GM10266 (cell line): ENCODE measurements around the gene RALGAPB.

Source experiments
- DNase-seq: peaks from one replicate; pipeline ENCODE4 v3.0.0; 2012; ENCODE audit errors: extremely low spot score
- CTCF ChIP-seq: IDR thresholded peaks from 2 replicates; pipeline ENCODE4 v1.5.1; 2012; ENCODE audit warnings: mild to moderate bottlenecking, low read depth; ENCODE audit not compliant: control insufficient read depth, insufficient read depth; ENCODE audit errors: missing control alignments

Gene RALGAPB

GRCh38 chr20:38617830-38618196 lies 145.2 kb downstream of the RALGAPB start:
- DNase-seq, result no peak
- TF ChIP-seq CTCF, result no peak

GRCh38 chr20:38620441-38620840 lies 147.8 kb downstream of the RALGAPB start:
- TF ChIP-seq CTCF, result no peak
- no peak for DNase-seq

- no peak for TF ChIP-seq CTCF
- no peak for DNase-seq
Observed at GRCh38 chr20:38623061-38623460, 150.4 kb downstream of the RALGAPB start.

GRCh38 chr20:38624084-38624483 lies 151.4 kb downstream of the RALGAPB start:
- DNase-seq, result no peak
- no peak for TF ChIP-seq CTCF

- DNase-seq, result no peak
- no peak for TF ChIP-seq CTCF
Observed at GRCh38 chr20:38625896-38626295, 153.3 kb downstream of the RALGAPB start.

- no peak for TF ChIP-seq CTCF
- DNase-seq, result no peak
Observed at GRCh38 chr20:38626921-38627659, 154.4 kb downstream of the RALGAPB start.
